Nephron (organoid): ENCODE results near the gene ASTN2.

Experiments used
- H3K27ac Mint-ChIP-seq, 3 experiments: 2 replicates each; pipeline ENCODE4 v1.8.0; 2020; ENCODE audit warnings: mixed read lengths in 3 of 3, mild to moderate bottlenecking in 2 of 3, moderate library complexity in 1 of 3
- H3K27me3 Mint-ChIP-seq: 2 replicates; pipeline ENCODE4 v1.8.0; 2021; ENCODE audit warnings: low read depth, mild to moderate bottlenecking, moderate library complexity, mixed read lengths
- H3K36me3 Mint-ChIP-seq: 2 replicates; pipeline ENCODE4 v1.8.0; 2020; ENCODE audit warnings: low read depth, mixed read lengths
- H3K4me1 Mint-ChIP-seq: 2 replicates; pipeline ENCODE4 v1.8.0; 2020; ENCODE audit warnings: mixed read lengths
- H3K4me3 Mint-ChIP-seq, 3 experiments: 2 replicates each; pipeline ENCODE4 v1.8.0; 2020; ENCODE audit warnings: mild to moderate bottlenecking in 3 of 3, mixed read lengths in 3 of 3, moderate library complexity in 2 of 3
- H3K9me3 Mint-ChIP-seq: 2 replicates; pipeline ENCODE4 v1.8.0; 2020; ENCODE audit warnings: mixed read lengths
- CTCF ChIP-seq, 3 experiments: fragments of 200-600 bp; sonication (generic); IDR thresholded peaks; one replicate each; pipeline ENCODE4 v1.5.0; 2021; ENCODE audit warnings: antibody characterized with exemption in 3 of 3; ENCODE audit not compliant: unreplicated experiment in 3 of 3

ASTN2 gene

DNA sequence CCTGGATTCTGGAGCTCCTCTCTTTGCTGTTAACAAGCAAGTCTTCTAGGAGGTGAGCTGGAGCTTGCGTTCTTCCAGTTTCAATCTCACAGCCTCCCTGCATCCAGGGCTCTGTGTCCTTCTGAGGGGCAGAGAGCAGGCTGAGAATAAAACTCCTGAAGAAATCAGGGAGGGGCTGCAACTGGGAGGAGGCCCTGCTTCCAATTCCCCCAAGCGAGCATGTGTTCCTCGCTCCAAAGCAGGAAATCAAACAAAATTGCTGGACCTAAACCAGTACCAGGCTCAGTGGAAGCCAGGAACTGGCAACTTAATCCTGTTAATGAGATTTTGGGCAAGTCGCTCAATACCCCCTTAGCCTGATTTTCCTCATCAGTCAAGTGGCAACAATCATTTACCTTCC lies 181.8 kb downstream of the ASTN2 start:
- Mint-ChIP-seq H3K4me1 (no peaks in the 10 kb centered on the region), H3K4me3 (no peak overlapping the region), H3K27me3 (peaks cover 22% of the 10 kb centered on the region), H3K27ac (no peak overlapping the region), H3K9me3 (no peaks in the 10 kb centered on the region), H3K36me3 (no peaks in the 10 kb centered on the region)
- no peak for TF ChIP-seq CTCF (IDR thresholded peaks at IDR 0.05; ENCODE audit: unreplicated experiment in 3 of 3)

DNA sequence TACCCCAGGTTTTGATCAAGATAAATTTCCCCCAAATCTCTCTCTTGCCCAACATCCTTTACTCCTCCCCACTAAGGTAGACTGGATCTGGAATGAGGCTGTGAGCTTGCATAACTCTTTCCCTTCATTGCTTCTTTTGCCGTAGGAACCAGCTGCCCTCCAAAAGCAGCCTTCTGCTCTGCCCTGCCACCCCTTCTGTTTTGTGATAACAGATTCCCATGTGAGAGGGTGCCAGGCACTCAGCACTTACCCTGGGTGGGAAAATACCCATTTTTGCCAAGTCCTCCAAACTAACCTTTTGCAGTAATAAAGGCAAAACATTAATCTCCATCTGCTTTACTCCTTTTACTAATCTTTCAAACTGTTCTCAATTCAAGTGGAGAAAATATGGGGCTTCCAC lies 182.6 kb downstream of the ASTN2 start:
- Mint-ChIP-seq H3K4me1 (no peaks in the 10 kb centered on the region), H3K4me3 (no peak overlapping the region), H3K36me3 (no peaks in the 10 kb centered on the region), H3K27me3 (peaks cover 22% of the 10 kb centered on the region), H3K9me3 (no peaks in the 10 kb centered on the region), H3K27ac (no peak overlapping the region)
- TF ChIP-seq CTCF (IDR thresholded peaks at IDR 0.05; ENCODE audit: unreplicated experiment in 3 of 3) = no peak

DNA sequence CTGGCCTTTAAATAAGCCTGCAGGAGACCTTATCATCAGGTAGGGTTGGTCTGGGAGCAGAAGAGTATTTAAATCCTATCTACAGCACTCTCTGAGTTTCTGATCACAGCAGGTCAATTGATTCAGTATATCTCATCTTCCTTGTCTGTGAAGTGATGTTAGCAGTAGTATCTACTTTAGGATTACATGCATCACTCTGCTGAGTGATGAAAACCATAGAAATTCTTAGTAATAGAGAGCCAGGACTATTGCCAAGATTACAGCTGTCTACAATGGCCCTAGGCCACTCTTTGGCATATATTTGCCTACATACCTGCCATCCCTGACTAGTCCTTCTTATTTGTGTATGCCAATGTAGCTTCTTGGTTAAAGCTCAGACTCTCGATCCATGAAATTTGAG lies 183.8 kb downstream of the ASTN2 start:
- Mint-ChIP-seq H3K9me3 (no peaks in the 10 kb centered on the region), H3K4me1 (no peaks in the 10 kb centered on the region), H3K27ac (no peak overlapping the region), H3K36me3 (no peaks in the 10 kb centered on the region), H3K27me3 (peaks cover 17% of the 10 kb centered on the region), H3K4me3 (no peak overlapping the region)
- TF ChIP-seq CTCF (IDR thresholded peaks at IDR 0.05; ENCODE audit: unreplicated experiment in 3 of 3) = no peak

DNA sequence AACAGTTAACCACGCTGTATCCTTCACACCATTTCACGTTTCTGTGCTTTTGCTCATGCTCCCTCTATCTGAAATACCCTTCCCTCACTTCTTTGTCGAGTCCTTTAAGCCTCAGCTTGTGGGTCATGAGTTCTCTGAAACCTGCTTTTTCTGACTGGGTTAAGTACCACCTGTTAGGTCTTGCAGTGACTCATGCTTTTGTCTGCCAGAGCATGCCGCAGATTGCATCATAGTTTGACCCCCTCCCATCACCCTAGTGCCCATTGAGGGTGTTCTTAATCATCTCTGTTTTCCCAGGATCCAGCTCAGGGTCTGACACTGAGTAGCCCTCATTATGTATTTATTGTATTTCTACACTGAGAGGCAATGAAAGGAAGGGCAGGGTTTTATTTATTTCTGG lies 190.2 kb downstream of the ASTN2 start:
- Mint-ChIP-seq H3K4me1 (no peaks in the 10 kb centered on the region), H3K36me3 (no peaks in the 10 kb centered on the region), H3K9me3 (no peaks in the 10 kb centered on the region), H3K27ac (no peak overlapping the region), H3K27me3 (no peaks in the 10 kb centered on the region), H3K4me3 (no peak overlapping the region)
- TF ChIP-seq CTCF (IDR thresholded peaks at IDR 0.05; ENCODE audit: unreplicated experiment in 3 of 3) = no peak

DNA sequence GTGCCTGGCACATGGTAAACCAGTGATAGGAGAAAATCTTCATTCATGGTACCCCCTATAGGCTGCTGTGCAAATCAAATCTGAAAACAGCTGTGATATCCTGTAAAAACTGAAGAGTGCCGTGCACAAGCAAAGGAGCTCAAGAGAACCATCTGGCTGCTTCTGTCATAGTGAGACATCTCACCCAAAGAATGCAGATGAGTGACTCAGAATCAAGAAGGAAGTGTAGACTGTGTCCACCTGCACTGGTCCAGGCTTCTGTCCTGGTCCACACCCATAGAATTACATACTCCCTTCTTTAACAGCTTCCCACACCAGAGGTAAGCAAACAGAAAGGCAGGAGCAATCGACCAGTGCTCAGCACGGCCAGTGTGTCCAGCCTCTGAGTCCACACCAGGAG lies 195.9 kb downstream of the ASTN2 start:
- no peak overlapping the region for H3K4me3 Mint-ChIP-seq
- no peak for TF ChIP-seq CTCF (IDR thresholded peaks at IDR 0.05; ENCODE audit: unreplicated experiment in 3 of 3)
- H3K27me3 Mint-ChIP-seq = peaks cover 3% of the 10 kb centered on the region
- no peak overlapping the region for H3K27ac Mint-ChIP-seq
- no peaks in the 10 kb centered on the region for H3K4me1 Mint-ChIP-seq
- no peaks in the 10 kb centered on the region for H3K9me3 Mint-ChIP-seq
- H3K36me3 Mint-ChIP-seq = no peaks in the 10 kb centered on the region

GRCh38 chr9:117214416-117214815 lies 200.4 kb downstream of the ASTN2 start:
- Mint-ChIP-seq H3K4me1 (no peaks in the 10 kb centered on the region), H3K27me3 (peaks cover 3% of the 10 kb centered on the region), H3K36me3 (no peaks in the 10 kb centered on the region), H3K9me3 (peaks cover 11% of the 10 kb centered on the region), H3K27ac (no peak overlapping the region), H3K4me3 (no peak overlapping the region)
- TF ChIP-seq CTCF (IDR thresholded peaks at IDR 0.05; ENCODE audit: unreplicated experiment in 3 of 3) = no peak
